PC-3 (cell line): ENCODE measurements around the gene CCDC69. TPM values are rescaled to one million over a fixed set of nuclear protein-coding genes. Genes with fewer than 3 reads are reported as not detected.
"Not testable (repeated sequence)": the region's sequence is repeated elsewhere in the genome, so short reads cannot be mapped to it uniquely, and the experiment has no call there.

Experiments
- ATAC-seq: fragments of 200-7000 bp; cut with Tn5 transposase; 2 replicates; pipeline ENCODE4 v1.9.1; 2020; ENCODE audit warnings: mild to moderate bottlenecking, moderate library complexity
- BruUV-seq: library from RNA; stranded (reverse); fragments of 400-500 nt; replicated peaks from 2 replicates; lab custom pipeline; 2021; lab: Mats Ljungman, UMichigan
- CTCF ChIA-PET: fragments of 300-600 bp; sonication (Branson Sonifier 250); formaldehyde crosslinking; loops from one replicate; lab custom pipeline; 2022; ENCODE audit warnings: antibody characterized with exemption; lab: Charles Lee
- POLR2A ChIA-PET: fragments of 300-600 bp; sonication (Branson Sonifier 250); formaldehyde crosslinking; loops from one replicate; lab custom pipeline; 2022; ENCODE audit warnings: antibody characterized with exemption; ENCODE audit not compliant: unreplicated experiment; lab: Charles Lee
- DNase-seq: peaks from one replicate; pipeline ENCODE4 v3.0.0-alpha.2; 2015
- H2AFZ ChIP-seq: fragments of 300-600 bp; sonication (generic); 2 replicates; pipeline ENCODE4 v1.6.0; 2016; ENCODE audit warnings: antibody characterized with exemption, low read length
- H3F3A ChIP-seq: fragments of 300-600 bp; sonication (generic); one replicate; pipeline ENCODE4 v1.6.0; 2017; ENCODE audit warnings: antibody characterized with exemption, low read length, control low read depth, mild to moderate bottlenecking; ENCODE audit not compliant: unreplicated experiment
- H3K27ac ChIP-seq: fragments of 300-600 bp; sonication (generic); 2 replicates; pipeline ENCODE4 v1.5.1; 2016; ENCODE audit warnings: mild to moderate bottlenecking, low read length
- H3K27me3 ChIP-seq: fragments of 300-600 bp; sonication (generic); 2 replicates; pipeline ENCODE4 v1.6.1; 2016; ENCODE audit warnings: low read length, mixed read lengths
- H3K36me3 ChIP-seq: fragments of 300-600 bp; sonication (generic); 2 replicates; pipeline ENCODE4 v1.6.1; 2016; ENCODE audit warnings: low read depth, mixed run types, low read length, mixed read lengths
- H3K4me1 ChIP-seq: fragments of 300-600 bp; sonication (generic); 2 replicates; pipeline ENCODE4 v1.5.1; 2016; ENCODE audit warnings: low read length; ENCODE audit not compliant: insufficient read depth
- H3K4me2 ChIP-seq: fragments of 300-600 bp; sonication (generic); 2 replicates; pipeline ENCODE4 v1.6.0; 2016; ENCODE audit warnings: low read length
- H3K4me3 ChIP-seq: fragments of 300-600 bp; sonication (generic); 2 replicates; pipeline ENCODE4 v1.5.1; 2016; ENCODE audit warnings: mild to moderate bottlenecking, low read length, mixed read lengths
- H3K79me2 ChIP-seq: fragments of 300-600 bp; sonication (generic); 2 replicates; pipeline ENCODE4 v1.6.1; 2017; ENCODE audit warnings: low read length, mixed read lengths
- H3K9ac ChIP-seq: fragments of 300-600 bp; sonication (generic); 2 replicates; pipeline ENCODE4 v1.6.0; 2016; ENCODE audit warnings: mild to moderate bottlenecking, low read length
- H3K9me2 ChIP-seq: fragments of 300-600 bp; sonication (generic); replicated peaks from 2 replicates; pipeline ENCODE4 v1.6.1; 2016; ENCODE audit warnings: mixed run types, low read length, mixed read lengths
- H3K9me3 ChIP-seq: fragments of 300-600 bp; sonication (generic); 2 replicates; pipeline ENCODE4 v1.6.1; 2016; ENCODE audit warnings: low read length, mixed read lengths
- H4K20me1 ChIP-seq: fragments of 300-600 bp; sonication (generic); 2 replicates; pipeline ENCODE4 v1.6.1; 2016; ENCODE audit warnings: low read length, mixed read lengths
- EZH2 ChIP-seq: fragments of 300-600 bp; sonication (generic); IDR thresholded peaks from one replicate; pipeline ENCODE4 v1.6.1; 2017; ENCODE audit warnings: antibody characterized with exemption, mild to moderate bottlenecking, low read length; ENCODE audit not compliant: unreplicated experiment
- EZH2phosphoT487 ChIP-seq: fragments of 300-600 bp; sonication (generic); IDR thresholded peaks from 2 replicates; pipeline ENCODE4 v1.6.1; 2018; ENCODE audit warnings: mild to moderate bottlenecking, antibody characterized with exemption, low read length, borderline replicate concordance
- intact Hi-C: fragments of 100-400 bp; cut with micrococcal nuclease; formaldehyde crosslinking; loops from 2 replicates; pipeline ENCODE4 v1.9.0; 2023
- total RNA-seq: library from RNA; depleted of rRNA; stranded (reverse); fragments of >200 nt; gene quantifications from 2 replicates; pipeline ENCODE4 v1.2.3, GENCODE V29; 2014
- TF ChIP-seq, protein P1 (sequence below): fragments of 300-600 bp; sonication (generic); conservative IDR thresholded peaks from 2 replicates; pipeline ENCODE4 v1.5.1; 2017; ENCODE audit warnings: antibody characterized with exemption, low read depth, mild to moderate bottlenecking, low read length

Gene CCDC69
- total RNA-seq, 1 experiment from 2014 or later: 26.4 TPM

DNA sequence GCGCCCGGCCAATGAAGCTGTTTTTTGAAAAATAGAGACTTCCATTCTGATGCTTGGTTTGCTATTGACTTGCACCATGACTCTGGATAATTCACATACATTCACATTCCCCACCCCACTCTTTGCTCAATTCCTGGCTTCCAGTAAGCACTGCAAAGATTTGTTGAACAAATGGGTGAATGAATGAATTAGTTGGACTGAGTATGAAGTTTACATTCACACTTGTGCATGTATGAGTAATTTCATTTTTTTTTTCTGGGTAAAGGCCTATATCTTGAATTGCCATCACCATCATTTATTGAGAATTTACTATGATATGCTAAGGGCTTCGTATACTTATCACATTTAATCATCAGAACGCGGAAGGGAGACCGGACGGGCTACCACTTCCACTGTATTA lies 13.8 kb upstream of the CCDC69 start:
- H3K27ac ChIP-seq: no peak overlapping the region
- H3K9me2 ChIP-seq: no peaks in the 10 kb centered on the region
- H3K4me1 ChIP-seq: peaks cover 5% of the 10 kb centered on the region
- no peaks in the 10 kb centered on the region for H3K27me3 ChIP-seq
- H3K79me2 ChIP-seq: no peaks in the 10 kb centered on the region
- POLR2A ChIA-PET: interaction anchor here (0.6 kb wide), 1 partner anchor 347 kb away, joined by 4 read pairs; no protein-coding TSS in a partner anchor
- no peak overlapping the region for H3K4me2 ChIP-seq
- no peak overlapping the region for H2AFZ ChIP-seq
- CTCF ChIA-PET: no interaction called here
- H3K9ac ChIP-seq: no peak overlapping the region
- intact Hi-C loops: loop anchor here (2.0 to 5.0 kb wide), 2 partner anchors 70 to 79 kb away; no protein-coding TSS in a partner anchor
- H4K20me1 ChIP-seq: no peaks in the 10 kb centered on the region
- no peaks in the 10 kb centered on the region for H3F3A ChIP-seq
- H3K9me3 ChIP-seq: no peaks in the 10 kb centered on the region
- TF ChIP-seq, protein P1, sequence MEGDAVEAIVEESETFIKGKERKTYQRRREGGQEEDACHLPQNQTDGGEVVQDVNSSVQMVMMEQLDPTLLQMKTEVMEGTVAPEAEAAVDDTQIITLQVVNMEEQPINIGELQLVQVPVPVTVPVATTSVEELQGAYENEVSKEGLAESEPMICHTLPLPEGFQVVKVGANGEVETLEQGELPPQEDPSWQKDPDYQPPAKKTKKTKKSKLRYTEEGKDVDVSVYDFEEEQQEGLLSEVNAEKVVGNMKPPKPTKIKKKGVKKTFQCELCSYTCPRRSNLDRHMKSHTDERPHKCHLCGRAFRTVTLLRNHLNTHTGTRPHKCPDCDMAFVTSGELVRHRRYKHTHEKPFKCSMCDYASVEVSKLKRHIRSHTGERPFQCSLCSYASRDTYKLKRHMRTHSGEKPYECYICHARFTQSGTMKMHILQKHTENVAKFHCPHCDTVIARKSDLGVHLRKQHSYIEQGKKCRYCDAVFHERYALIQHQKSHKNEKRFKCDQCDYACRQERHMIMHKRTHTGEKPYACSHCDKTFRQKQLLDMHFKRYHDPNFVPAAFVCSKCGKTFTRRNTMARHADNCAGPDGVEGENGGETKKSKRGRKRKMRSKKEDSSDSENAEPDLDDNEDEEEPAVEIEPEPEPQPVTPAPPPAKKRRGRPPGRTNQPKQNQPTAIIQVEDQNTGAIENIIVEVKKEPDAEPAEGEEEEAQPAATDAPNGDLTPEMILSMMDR: no peak
- TF ChIP-seq EZH2: no peak
- no peak for TF ChIP-seq EZH2phosphoT487
- no peaks in the 10 kb centered on the region for H3K36me3 ChIP-seq
- BruUV-seq: no TSS peak
- DNase-seq: no peak
- no peak for ATAC-seq
- H3K4me3 ChIP-seq: no peak overlapping the region

DNA sequence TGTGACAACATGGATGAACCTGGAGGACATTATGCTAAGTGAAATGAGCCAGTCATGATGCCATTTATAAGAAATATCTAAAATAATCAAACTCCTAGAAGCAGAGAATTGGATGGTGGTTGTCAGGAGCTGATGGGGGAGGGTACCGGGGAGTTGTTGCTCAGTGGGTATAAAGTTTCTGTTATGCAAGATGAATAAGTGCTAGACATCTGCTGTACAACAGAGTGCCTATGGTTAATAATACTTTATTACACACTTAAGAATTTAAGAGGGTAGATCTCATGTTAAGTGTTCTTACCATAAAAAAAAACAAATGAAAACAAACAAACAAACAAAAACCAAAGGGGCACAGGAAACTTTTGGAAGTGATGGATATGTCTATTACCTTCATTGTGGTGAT lies 13.0 kb upstream of the CCDC69 start:
- Histone ChIP-seq H3K9ac (no peak overlapping the region), H4K20me1 (no peaks in the 10 kb centered on the region), H3K79me2 (no peaks in the 10 kb centered on the region), H3K27me3 (no peaks in the 10 kb centered on the region), H3K4me3 (no peak overlapping the region), H3K9me3 (no peaks in the 10 kb centered on the region), H3F3A (no peaks in the 10 kb centered on the region), H3K27ac (no peak overlapping the region), H2AFZ (no peak overlapping the region), H3K4me2 (no peak overlapping the region), H3K9me2 (no peaks in the 10 kb centered on the region), H3K4me1 (peaks cover 5% of the 10 kb centered on the region), H3K36me3 (no peaks in the 10 kb centered on the region)
- DNase-seq: no peak
- POLR2A ChIA-PET: no interaction called here
- ATAC-seq: no peak
- no peak for TF ChIP-seq EZH2phosphoT487
- no peak for TF ChIP-seq EZH2
- TF ChIP-seq, protein P1: no peak
- CTCF ChIA-PET: no interaction called here
- no TSS peak for BruUV-seq
- intact Hi-C loops: loop anchor here (5.0 kb wide), 1 partner anchor 70 kb away; no protein-coding TSS in a partner anchor

DNA sequence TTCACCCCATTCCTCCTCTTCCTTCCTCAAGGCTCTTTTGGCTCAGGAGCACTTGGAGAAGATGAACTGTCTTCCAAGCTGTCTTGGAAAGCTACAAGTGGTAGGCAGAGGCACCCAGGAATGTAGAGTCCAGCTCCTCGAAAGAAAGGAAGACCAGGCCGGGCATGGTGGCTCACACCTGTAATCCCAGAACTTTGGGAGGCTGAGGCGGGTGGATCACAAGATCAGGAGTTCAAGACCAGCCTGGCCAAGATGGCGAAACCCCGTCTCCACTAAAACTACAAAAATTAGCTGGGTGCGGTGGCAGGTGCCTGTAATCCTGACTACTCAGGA lies 11.3 kb upstream of the CCDC69 start:
- H3K4me3 ChIP-seq, H3K27ac ChIP-seq, H3K4me1 ChIP-seq, H3K9ac ChIP-seq, POLR2A ChIA-PET, ATAC-seq, H3K79me2 ChIP-seq, H3K4me2 ChIP-seq, H3K27me3 ChIP-seq, H4K20me1 ChIP-seq, H3F3A ChIP-seq, H3K36me3 ChIP-seq, H2AFZ ChIP-seq, H3K9me2 ChIP-seq, CTCF ChIA-PET, H3K9me3 ChIP-seq, BruUV-seq, DNase-seq: not testable (repeated sequence)
- intact Hi-C loops: loop anchor here (5.0 kb wide), 1 partner anchor 68 kb away; no protein-coding TSS in a partner anchor
